ENCODE measurements around the gene RBBP6. TPM values are rescaled to one million over a fixed set of nuclear protein-coding genes. Genes with fewer than 3 reads are reported as not detected.

RBBP6 gene
- total and polyA plus RNA-seq, 9 of the 15 experiments (the other 6 are each of a cell fraction or from before 2014, with no cell fraction given) = 19.2 to 76.6 (median 42.7) TPM

DNA sequence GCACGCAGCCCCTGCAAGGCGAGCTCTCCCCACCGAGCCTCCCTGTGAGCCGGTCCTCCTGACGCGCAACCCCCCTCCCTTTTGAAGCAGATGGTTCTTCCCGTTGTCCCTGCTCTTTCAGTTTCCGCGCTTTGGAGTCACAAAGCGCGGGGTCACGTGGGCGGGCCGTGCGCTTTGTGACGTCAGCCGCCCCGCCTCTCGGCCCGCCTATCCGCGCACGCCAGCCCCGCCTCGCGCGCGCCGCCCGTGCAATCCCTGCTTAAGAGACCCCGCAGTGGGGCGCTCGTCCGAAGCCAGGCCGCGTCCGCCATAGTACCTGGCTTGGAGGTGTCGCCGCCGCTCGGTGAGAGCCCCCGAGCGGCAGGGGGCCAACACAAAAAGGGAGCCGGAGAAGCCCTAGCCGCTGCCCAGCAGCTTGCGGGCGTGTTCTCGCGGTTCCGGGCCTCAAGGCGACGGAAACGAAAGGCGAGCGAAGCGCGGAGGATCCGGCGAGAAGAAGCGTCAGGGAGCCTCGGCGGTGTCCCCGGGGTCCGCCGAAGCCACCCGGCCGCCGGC lies at the start of gene RBBP6 (continued):
- TF ChIP-seq, protein P1, sequence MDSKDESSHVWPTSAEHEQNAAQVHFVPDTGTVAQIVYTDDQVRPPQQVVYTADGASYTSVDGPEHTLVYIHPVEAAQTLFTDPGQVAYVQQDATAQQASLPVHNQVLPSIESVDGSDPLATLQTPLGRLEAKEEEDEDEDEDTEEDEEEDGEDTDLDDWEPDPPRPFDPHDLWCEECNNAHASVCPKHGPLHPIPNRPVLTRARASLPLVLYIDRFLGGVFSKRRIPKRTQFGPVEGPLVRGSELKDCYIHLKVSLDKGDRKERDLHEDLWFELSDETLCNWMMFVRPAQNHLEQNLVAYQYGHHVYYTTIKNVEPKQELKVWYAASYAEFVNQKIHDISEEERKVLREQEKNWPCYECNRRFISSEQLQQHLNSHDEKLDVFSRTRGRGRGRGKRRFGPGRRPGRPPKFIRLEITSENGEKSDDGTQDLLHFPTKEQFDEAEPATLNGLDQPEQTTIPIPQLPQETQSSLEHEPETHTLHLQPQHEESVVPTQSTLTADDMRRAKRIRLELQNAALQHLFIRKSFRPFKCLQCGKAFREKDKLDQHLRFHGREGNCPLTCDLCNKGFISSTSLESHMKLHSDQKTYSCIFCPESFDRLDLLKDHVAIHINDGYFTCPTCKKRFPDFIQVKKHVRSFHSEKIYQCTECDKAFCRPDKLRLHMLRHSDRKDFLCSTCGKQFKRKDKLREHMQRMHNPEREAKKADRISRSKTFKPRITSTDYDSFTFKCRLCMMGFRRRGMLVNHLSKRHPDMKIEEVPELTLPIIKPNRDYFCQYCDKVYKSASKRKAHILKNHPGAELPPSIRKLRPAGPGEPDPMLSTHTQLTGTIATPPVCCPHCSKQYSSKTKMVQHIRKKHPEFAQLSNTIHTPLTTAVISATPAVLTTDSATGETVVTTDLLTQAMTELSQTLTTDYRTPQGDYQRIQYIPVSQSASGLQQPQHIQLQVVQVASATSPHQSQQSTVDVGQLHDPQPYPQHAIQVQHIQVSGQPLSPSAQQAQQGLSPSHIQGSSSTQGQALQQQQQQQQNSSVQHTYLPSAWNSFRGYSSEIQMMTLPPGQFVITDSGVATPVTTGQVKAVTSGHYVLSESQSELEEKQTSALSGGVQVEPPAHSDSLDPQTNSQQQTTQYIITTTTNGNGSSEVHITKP (IDR thresholded peaks at IDR 0.05; ENCODE audit: partially characterized antibody) = peak; percentile 99
- TF ChIP-seq IFI16 (CRISPR knock-in tag; IDR thresholded peaks at IDR 0.05) = no peak
- TF ChIP-seq NFE2 (IDR thresholded peaks at IDR 0.05; ENCODE audit: low read depth) = no peak
- no peak; a peak in 1 of 4 replicates for TF ChIP-seq SIX5 (IDR thresholded peaks at IDR 0.05; ENCODE audit: borderline replicate concordance in 1 of 2, insufficient read depth in 1 of 2, low read depth in 1 of 2, low read length in 2 of 2)
- no peak for TF ChIP-seq ZNF347 (CRISPR knock-in tag; IDR thresholded peaks at IDR 0.05; ENCODE audit: low read depth)
- TF ChIP-seq NFXL1 (CRISPR knock-in tag; IDR thresholded peaks at IDR 0.05) = no peak
- no peak for TF ChIP-seq ZBED1 (IDR thresholded peaks at IDR 0.05)
- TF ChIP-seq NR1H2 (CRISPR knock-in tag; IDR thresholded peaks at IDR 0.05) = 0 out of 2 replicates have a peak, but pooled peaks have one; percentile 76
- no peak for TF ChIP-seq BCL6 (CRISPR knock-in tag; IDR thresholded peaks at IDR 0.05)
- TF ChIP-seq, protein P2, sequence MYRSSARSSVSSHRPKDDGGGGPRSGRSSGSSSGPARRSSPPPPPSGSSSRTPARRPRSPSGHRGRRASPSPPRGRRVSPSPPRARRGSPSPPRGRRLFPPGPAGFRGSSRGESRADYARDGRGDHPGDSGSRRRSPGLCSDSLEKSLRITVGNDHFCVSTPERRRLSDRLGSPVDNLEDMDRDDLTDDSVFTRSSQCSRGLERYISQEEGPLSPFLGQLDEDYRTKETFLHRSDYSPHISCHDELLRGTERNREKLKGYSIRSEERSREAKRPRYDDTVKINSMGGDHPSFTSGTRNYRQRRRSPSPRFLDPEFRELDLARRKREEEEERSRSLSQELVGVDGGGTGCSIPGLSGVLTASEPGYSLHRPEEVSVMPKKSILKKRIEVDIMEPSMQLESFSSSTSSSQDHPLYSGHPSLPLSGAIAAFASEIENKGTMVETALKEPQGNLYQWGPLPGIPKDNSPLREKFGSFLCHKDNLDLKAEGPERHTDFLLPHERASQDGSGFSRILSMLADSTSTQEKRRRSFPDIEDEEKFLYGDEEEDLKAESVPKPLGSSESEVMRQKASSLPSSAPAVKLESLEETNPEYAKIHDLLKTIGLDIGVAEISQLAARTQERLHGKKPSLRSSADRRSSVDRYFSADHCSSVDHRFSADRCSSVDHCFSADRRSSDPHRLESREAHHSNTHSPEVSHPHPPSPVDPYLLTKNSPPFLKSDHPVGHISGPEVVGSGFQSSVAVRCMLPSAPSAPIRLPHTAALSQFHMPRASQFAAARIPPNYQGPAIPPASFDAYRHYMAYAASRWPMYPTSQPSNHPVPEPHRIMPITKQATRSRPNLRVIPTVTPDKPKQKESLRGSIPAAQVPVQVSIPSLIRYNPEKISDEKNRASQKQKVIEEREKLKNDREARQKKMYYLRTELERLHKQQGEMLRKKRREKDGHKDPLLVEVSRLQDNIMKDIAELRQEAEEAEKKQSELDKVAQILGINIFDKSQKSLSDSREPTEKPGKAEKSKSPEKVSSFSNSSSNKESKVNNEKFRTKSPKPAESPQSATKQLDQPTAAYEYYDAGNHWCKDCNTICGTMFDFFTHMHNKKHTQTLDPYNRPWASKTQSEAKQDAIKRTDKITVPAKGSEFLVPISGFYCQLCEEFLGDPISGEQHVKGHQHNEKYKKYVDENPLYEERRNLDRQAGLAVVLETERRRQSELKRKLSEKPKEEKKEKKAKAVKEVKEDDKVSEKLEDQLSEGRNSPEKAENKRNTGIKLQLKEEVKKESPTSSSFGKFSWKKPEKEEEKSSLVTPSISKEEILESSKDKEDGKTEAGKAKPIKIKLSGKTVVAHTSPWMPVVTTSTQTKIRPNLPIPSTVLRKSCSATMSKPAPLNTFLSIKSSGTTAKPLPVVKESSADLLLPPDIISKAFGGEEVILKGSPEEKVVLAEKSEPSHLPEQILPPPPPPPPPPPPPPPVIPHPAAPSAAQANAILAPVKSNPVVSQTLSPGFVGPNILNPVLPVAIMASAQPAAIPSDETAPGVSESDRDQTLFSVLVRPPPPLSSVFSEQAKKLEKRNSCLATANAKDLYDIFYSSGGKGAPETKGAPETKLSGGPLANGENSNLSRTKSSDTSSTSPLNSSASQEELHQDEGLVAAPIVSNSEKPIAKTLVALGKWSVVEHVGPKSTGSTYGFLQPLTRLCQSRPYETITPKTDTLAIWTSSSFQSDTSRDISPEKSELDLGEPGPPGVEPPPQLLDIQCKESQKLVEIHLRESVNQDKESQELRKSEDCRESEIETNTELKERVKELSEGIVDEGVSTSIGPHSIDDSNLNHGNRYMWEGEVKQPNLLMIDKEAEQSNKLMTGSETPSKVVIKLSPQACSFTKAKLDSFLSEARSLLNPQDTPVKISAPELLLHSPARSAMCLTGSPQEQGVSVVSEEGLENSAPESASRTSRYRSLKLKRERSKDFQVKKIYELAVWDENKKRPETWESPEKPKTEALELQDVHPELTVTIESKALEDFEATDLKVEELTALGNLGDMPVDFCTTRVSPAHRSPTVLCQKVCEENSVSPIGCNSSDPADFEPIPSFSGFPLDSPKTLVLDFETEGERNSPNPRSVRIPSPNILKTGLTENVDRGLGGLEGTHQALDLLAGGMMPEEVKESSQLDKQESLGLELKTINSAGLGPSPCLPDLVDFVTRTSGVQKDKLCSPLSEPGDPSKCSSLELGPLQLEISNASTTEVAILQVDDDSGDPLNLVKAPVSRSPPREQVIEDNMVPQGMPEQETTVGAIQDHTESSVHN (IDR thresholded peaks at IDR 0.05; ENCODE audit: borderline replicate concordance in 1 of 2, low read depth in 1 of 2) = no peak
- peak in 1 of 2 experiments; percentile 56; a peak in 1 of 4 replicates for TF ChIP-seq SIN3A (IDR thresholded peaks at IDR 0.05; ENCODE audit: borderline replicate concordance in 2 of 2, control insufficient read depth in 1 of 2, low read depth in 2 of 2, low read length in 2 of 2)
- TF ChIP-seq, protein P3, sequence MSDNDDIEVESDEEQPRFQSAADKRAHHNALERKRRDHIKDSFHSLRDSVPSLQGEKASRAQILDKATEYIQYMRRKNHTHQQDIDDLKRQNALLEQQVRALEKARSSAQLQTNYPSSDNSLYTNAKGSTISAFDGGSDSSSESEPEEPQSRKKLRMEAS (CRISPR knock-in tag; IDR thresholded peaks at IDR 0.05) = peak; percentile 79
- TF ChIP-seq GATAD2B (IDR thresholded peaks at IDR 0.05; ENCODE audit: borderline replicate concordance) = no peak
- no peak for TF ChIP-seq ZBTB17 (CRISPR knock-in tag; IDR thresholded peaks at IDR 0.05)
- TF ChIP-seq ZNF133 (CRISPR knock-in tag; IDR thresholded peaks at IDR 0.05) = no peak
